Adrenal gland (tissue), 19 donors: ENCODE measurements around the gene LCN10. TPM values are rescaled to one million over a fixed set of nuclear protein-coding genes. Genes with fewer than 3 reads are reported as not detected.

Experiments
- DNase-seq, 7 donors: peaks; one replicate each; pipeline ENCODE4 v3.0.0-alpha.2; 2019 to 2020
- H3K27ac ChIP-seq, 5 donors: fragments of 200-600 bp; sonication (generic) in 4 of 5; 1 replicate in 3 of 5; 2 replicates in 2 of 5; pipeline versions ENCODE4 v1.5.1 to v1.8.0; 2016 to 2020; ENCODE audit warnings: mild to moderate bottlenecking in 1 of 5
- H3K27me3 ChIP-seq: fragments of 200-600 bp; 2 replicates; pipeline ENCODE4 v1.8.0; 2021
- H3K36me3 ChIP-seq, 2 donors: fragments of 200-600 bp; replicated peaks in 1 of 2; 1 replicate in 1 of 2; 2 replicates in 1 of 2; pipeline versions ENCODE4 v1.5.1 to v1.8.0; 2018 to 2022
- H3K4me1 ChIP-seq, 2 donors: fragments of 200-600 bp; replicated peaks in 1 of 2; 1 replicate in 1 of 2; 2 replicates in 1 of 2; pipeline versions ENCODE4 v1.5.1 to v1.8.0; 2018 to 2021
- H3K4me3 ChIP-seq, 4 donors: fragments of 200-600 bp; sonication (generic) in 3 of 4; one replicate each; pipeline ENCODE4 v1.5.1; 2016 to 2018
- H3K9me3 ChIP-seq, 3 donors: fragments of 200-600 bp; sonication (generic) in 1 of 3; replicated peaks in 1 of 3; 1 replicate in 2 of 3; 2 replicates in 1 of 3; pipeline versions ENCODE4 v1.5.1 to v1.8.0; 2016 to 2021
- CTCF ChIP-seq, 6 experiments: fragments of 450-650 bp in 4 of 6; fragments of 200-600 bp in 2 of 6; sonication (generic) in 1 of 6; IDR thresholded peaks; 1 replicate in 5 of 6; 2 replicates in 1 of 6; pipeline versions ENCODE4 v1.5.1 to v1.8.0; 2016 to 2021; ENCODE audit warnings: antibody characterized with exemption in 6 of 6, mild to moderate bottlenecking in 2 of 6, moderate library complexity in 1 of 6
- POLR2A ChIP-seq, 2 donors: fragments of 450-650 bp; IDR thresholded peaks; one replicate each; pipeline ENCODE4 v1.6.1; 2017; ENCODE audit warnings: antibody characterized with exemption in 2 of 2, mild to moderate bottlenecking in 2 of 2, moderate library complexity in 1 of 2
- WGBS, 4 donors: extraction: QIAGEN DNeasy Blood & Tissue Kit in 2 of 4; methylation state at CpG; one replicate each; pipeline versions ENCODE4 v1.1.5 to v1.1.7; 2013 to 2017; 5-methylcytosine and 5-hydroxymethylcytosine counted together
- intact Hi-C, 2 donors: fragments of 100-400 bp; cut with DNase I; formaldehyde crosslinking; loops; one replicate each; pipeline versions ENCODE4 v1.14.1 to v1.15.0; 2022 to 2023
- long read RNA-seq, 10 donors: library from polyadenylated mRNA in 3 of 10; unstranded in 2 of 10; stranded (forward) in 1 of 10; transcript quantifications; one replicate each; pipeline ENCODE4 v2.0.0 and lab custom pipeline, GENCODE V29; 2021 to 2026
- polyA plus RNA-seq, 3 donors: library from polyadenylated mRNA; stranded (reverse); fragments of 200-250 nt in 2 of 3; fragments of 350-450 nt in 1 of 3; fragmentation: Illumina TruSeq in 1 of 3; extraction: RNeasy Lipid Tissue Mini Kit (QIAGEN cat#74804) in 1 of 3; gene quantifications; one replicate each; pipeline ENCODE4 v1.2.3, GENCODE V29; 2013 to 2014
- total RNA-seq, 9 donors: library from RNA; depleted of rRNA in 4 of 9; stranded (reverse); fragments of >200 nt in 4 of 9; fragments of 120-200 nt in 1 of 9; fragmentation: NEBNext Ultra II Directional in 1 of 9; extraction: Animal tissue kit (Norgen Biotek cat#: 25700) in 1 of 9; gene quantifications; one replicate each; pipeline versions ENCODE4 v1.1.0 to v1.2.4, GENCODE V29; 2013 to 2023
- donor health status: healthy with polysubstance abuse.
- donor health status: Bipolar disorder and iron deficiency.
- donor health status: DM: yes; HTN: yes; CAD: no.
- donor health status: DM: no; HTN: no; CAD: no.
- donor health status: DM: no; HTN: no; CAD: no.
- donor health status: DM: yes; HTN: yes; CAD: no.

LCN10 gene
- 1 to 10 TPM in 1 of 9 donors, under 1 TPM in 2, not detected in 6; 0.17 to 1.4 (median 0.23) TPM for total RNA-seq
- polyA plus RNA-seq, result 1 to 10 TPM in 2 of 3 donors, under 1 TPM in 1; 0.11 to 9.5 (median 2.4) TPM
- long read RNA-seq, donor 1, result 0 reads
- long read RNA-seq, donor 2, result 0 reads
- long read RNA-seq, donor 3, result 0 reads
- long read RNA-seq, donor 4, result 0 reads
- long read RNA-seq, donor 5, result 0 reads
- long read RNA-seq, donor 6, result 0 reads
- long read RNA-seq, donor 7, result 0 reads
- long read RNA-seq, donor 8, result 0 reads
- long read RNA-seq, donor 9, result 0 reads
- long read RNA-seq, donor 10, result 0 reads

- 19 to 41% (median 38%) methylated on average over 2 to 25 of the region's 25 CpGs for WGBS, 4 donors
- H3K4me3 ChIP-seq, result no peak within 1 kb of the TSS
These were observed at the start of gene LCN10 for GRCh38 chr9:136742591-136743391. Gene LCN10 (minus strand): TSS chr9:136742940. CDS start chr9:136742903, 37 bp downstream.

DNA sequence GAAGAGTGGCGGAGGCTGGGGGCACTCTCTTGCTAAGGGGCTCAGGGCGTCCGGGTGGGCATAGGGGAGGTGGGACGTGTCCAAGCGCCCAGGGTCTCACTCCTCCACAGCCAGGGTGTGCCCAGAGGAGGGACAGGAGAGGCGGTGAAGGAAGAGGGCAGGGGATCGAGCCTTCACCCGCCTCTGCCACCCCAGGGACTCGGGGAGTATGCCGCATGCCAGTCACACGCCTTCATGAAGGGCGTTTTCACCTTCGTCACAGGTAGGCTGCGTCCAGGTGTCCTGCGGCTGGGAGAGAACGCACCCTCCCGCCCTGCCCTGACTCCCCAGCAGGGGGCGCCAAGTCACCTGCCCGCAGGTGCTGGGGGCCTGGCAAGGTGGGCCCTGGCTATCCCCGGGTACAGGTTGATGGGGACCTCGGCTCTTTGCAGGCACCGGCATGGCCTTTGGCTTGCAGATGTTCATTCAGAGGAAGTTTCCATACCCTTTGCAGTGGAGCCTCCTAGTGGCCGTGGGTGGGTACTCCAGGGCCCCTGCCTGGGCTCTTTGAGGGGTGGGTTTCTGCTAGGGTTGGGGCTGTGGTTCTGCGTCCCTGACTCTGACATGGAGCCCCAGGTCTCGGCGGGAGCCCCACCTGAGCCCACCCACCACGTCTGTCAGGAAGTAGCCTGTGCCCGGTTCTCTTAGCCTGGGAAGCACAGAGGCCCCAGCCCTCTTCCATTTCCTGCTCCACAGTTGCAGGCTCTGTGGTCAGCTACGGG is 49.0 kb upstream of the LCN10 start:
- peak overlapping the region; percentile 16 to 89 (median 74) for H3K4me3 ChIP-seq
- no peaks in the 10 kb centered on the region for H3K9me3 ChIP-seq
- WGBS, 4 donors, result 0 to 27% (median 3%) methylated on average over 6 to 29 of the region's 29 CpGs
- peaks cover 0 to 5% of the 10 kb centered on the region in 2 donors for H3K36me3 ChIP-seq
- peak; percentile 53 to 82 (median 57) for DNase-seq
- intact Hi-C loops, result loop anchor here in 1 of 2 donors (10.0 kb wide), 1 partner anchor 53 kb away; the partner anchor contains the start of genes AJM1 and PHPT1
- H3K27ac ChIP-seq, result peak overlapping the region in 4 of 5 donors; percentile 63 to 93 (median 82)
- H3K4me1 ChIP-seq, result peaks cover 5 to 20% of the 10 kb centered on the region in 2 donors
- TF ChIP-seq CTCF (IDR thresholded peaks at IDR 0.05) (peak; percentile 75 to 88 (median 83)), POLR2A (IDR thresholded peaks at IDR 0.05) (no peak)
- no peaks in the 10 kb centered on the region for H3K27me3 ChIP-seq

More at GRCh38 chr9:136742591-136743391, at the start of gene LCN10:
- no peaks in the 10 kb centered on the region for H3K9me3 ChIP-seq
- intact Hi-C loops, result no loop called here
- H3K36me3 ChIP-seq, result no peaks in the 10 kb centered on the region
- peaks cover 0 to 6% of the 10 kb centered on the region in 2 donors for H3K4me1 ChIP-seq
- TF ChIP-seq CTCF (IDR thresholded peaks at IDR 0.05) (peak in 1 of 6 experiments; percentile 12), POLR2A (IDR thresholded peaks at IDR 0.05) (no peak)
- no peak for DNase-seq
- peaks cover 24% of the 10 kb centered on the region for H3K27me3 ChIP-seq
- H3K27ac ChIP-seq, result no peak within 1 kb of the TSS

DNA sequence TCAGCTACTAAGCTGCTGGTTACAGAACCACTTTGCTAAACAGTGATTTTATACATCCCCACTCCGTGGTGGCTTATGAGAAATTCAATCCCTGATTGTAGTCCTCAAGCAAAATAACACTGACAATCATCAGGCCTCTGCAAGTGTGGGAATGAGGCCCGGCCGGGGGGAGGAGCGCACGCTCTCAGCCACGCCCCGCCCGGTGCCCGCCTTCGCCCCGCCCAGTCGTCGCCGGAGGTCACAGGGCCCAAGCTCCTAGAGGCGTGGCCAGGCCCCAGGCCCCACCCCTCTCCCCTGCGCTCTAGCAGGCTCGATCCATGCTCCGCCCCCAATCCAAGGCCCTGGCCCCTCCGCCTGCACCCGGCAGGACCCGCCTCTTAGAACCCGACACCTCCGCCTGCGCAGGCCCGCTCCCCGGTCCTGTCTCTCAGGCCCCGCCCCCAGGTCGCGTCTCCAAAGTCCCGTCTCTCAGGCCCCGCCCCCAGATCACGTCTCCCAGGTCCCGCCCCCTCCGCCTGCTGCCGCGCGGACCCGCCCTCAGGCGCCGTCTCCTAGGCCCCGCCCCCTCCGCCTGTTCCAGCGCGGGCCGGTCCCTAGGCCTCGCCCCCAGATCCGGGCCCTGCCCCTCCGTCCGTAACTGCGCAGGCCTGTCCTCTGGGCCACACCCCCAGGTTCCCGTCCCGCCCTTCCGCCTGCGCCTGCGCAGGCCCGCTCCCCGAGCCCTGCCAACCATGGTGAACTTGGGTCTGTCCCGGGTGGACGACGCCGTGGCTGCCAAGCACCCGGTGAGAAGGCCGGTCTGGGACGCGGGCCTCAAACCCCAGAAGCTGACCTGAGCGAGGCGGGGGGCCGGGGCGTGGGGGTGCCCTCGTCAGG is 48.1 kb upstream of the LCN10 start, which contains the start of gene TMEM141:
Gene TMEM141, plus strand, starts transcription at position 705 of the 876 bp plus-strand sequence. Its CDS starts 27 bp downstream, at position 732.
- Histone ChIP-seq H3K4me3 (peak within 1 kb of the TSS; percentile 16 to 89 (median 74)), H3K36me3 (peaks cover 0 to 5% of the 10 kb centered on the region in 2 donors), H3K27me3 (no peaks in the 10 kb centered on the region), H3K4me1 (peaks cover 5 to 18% of the 10 kb centered on the region in 2 donors), H3K9me3 (no peaks in the 10 kb centered on the region), H3K27ac (peak within 1 kb of the TSS in 4 of 5 donors; percentile 63 to 93 (median 82))
- intact Hi-C loops, result loop anchor here in 1 of 2 donors (10.0 kb wide), 1 partner anchor 54 kb away; the partner anchor contains the start of genes AJM1 and PHPT1
- 0 to 1% (median 0%) methylated on average over 10 to 70 of the region's 70 CpGs for WGBS, 4 donors
- no peak for TF ChIP-seq CTCF (IDR thresholded peaks at IDR 0.05)
- peak in 1 of 2 donors; percentile 59 for TF ChIP-seq POLR2A (IDR thresholded peaks at IDR 0.05)
- peak; percentile 100 for DNase-seq
